ENCODE measurements around the gene LRP6.

The LRP6 gene

GRCh38 chr12:12138203-12139154, 128.4 kb downstream of the LRP6 start:
- ChIA-PET POLR2A (ENCODE audit: low non-redundant PET) (no interaction called here), CTCF (no interaction called here)
- TF ChIP-seq CTCF (conservative IDR thresholded peaks at IDR 0.05; ENCODE audit: low read depth) = no peak
- no peak overlapping the region for H3K27ac ChIP-seq
- no peak for DNase-seq (ENCODE audit: low spot score)

- no peak overlapping the region for H3K27ac ChIP-seq
- POLR2A ChIA-PET (ENCODE audit: low non-redundant PET) = no interaction called here
- no peak for TF ChIP-seq CTCF (conservative IDR thresholded peaks at IDR 0.05; ENCODE audit: low read depth)
- CTCF ChIA-PET = no interaction called here
- DNase-seq (ENCODE audit: low spot score) = no peak
Observed at GRCh38 chr12:12133785-12134184, 133.1 kb downstream of the LRP6 start.

GRCh38 chr12:12133259-12133658, 133.6 kb downstream of the LRP6 start:
- no peak for TF ChIP-seq CTCF (conservative IDR thresholded peaks at IDR 0.05; ENCODE audit: low read depth)
- no peak for DNase-seq (ENCODE audit: low spot score)
- ChIA-PET POLR2A (ENCODE audit: low non-redundant PET) (no interaction called here), CTCF (no interaction called here)
- H3K27ac ChIP-seq = no peak overlapping the region

- DNase-seq (ENCODE audit: low spot score) = no peak
- no peak for TF ChIP-seq CTCF (conservative IDR thresholded peaks at IDR 0.05; ENCODE audit: low read depth)
- ChIA-PET CTCF (no interaction called here), POLR2A (ENCODE audit: low non-redundant PET) (no interaction called here)
- H3K27ac ChIP-seq = no peak overlapping the region
Observed at GRCh38 chr12:12128670-12129069, 138.2 kb downstream of the LRP6 start.

- H3K27ac ChIP-seq = no peak overlapping the region
- POLR2A ChIA-PET (ENCODE audit: low non-redundant PET) = no interaction called here
- CTCF ChIA-PET = interaction anchor here (0.8 kb wide), 1 partner anchor 201 kb away, joined by 3 read pairs; no protein-coding TSS in a partner anchor
- TF ChIP-seq CTCF (conservative IDR thresholded peaks at IDR 0.05; ENCODE audit: low read depth) = no peak
- no peak for DNase-seq (ENCODE audit: low spot score)
Observed at GRCh38 chr12:12127304-12127703, 139.5 kb downstream of the LRP6 start.

- DNase-seq (ENCODE audit: low spot score) = peak; percentile 58
- H3K27ac ChIP-seq = no peak overlapping the region
- ChIA-PET CTCF (interaction anchor here (0.8 kb wide), 1 partner anchor 201 kb away, joined by 3 read pairs; no protein-coding TSS in a partner anchor), POLR2A (ENCODE audit: low non-redundant PET) (no interaction called here)
- TF ChIP-seq CTCF (conservative IDR thresholded peaks at IDR 0.05; ENCODE audit: low read depth) = no peak
Observed at GRCh38 chr12:12126551-12126950, 140.3 kb downstream of the LRP6 start.

All from RWPE1 (cell line).